MM.1S (cell line): ENCODE results near the gene ATAD5.

Experiments
- DNase-seq: peaks from one replicate; pipeline ENCODE4 v3.0.0-alpha.2; 2015
- H2AFZ ChIP-seq: fragments of 300-600 bp; sonication (generic); 2 replicates; pipeline ENCODE4 v1.6.0; 2016; ENCODE audit warnings: antibody characterized with exemption, low read length
- H3F3A ChIP-seq: fragments of 300-600 bp; sonication (generic); 2 replicates; pipeline ENCODE4 v1.6.1; 2016; ENCODE audit warnings: mild to moderate bottlenecking, antibody characterized with exemption, low read length, moderate library complexity, mixed read lengths; ENCODE audit not compliant: insufficient read depth
- H3K27ac ChIP-seq: fragments of 300-600 bp; sonication (generic); 2 replicates; pipeline ENCODE4 v1.5.1; 2016; ENCODE audit warnings: mild to moderate bottlenecking, low read length
- H3K27me3 ChIP-seq: fragments of 300-600 bp; sonication (generic); replicated peaks from 2 replicates; pipeline ENCODE4 v1.6.0; 2016; ENCODE audit warnings: low read length; ENCODE audit not compliant: insufficient read depth
- H3K36me3 ChIP-seq: fragments of 300-600 bp; sonication (generic); replicated peaks from 2 replicates; pipeline ENCODE4 v1.6.1; 2016; ENCODE audit warnings: mild to moderate bottlenecking, low read length, mixed read lengths; ENCODE audit not compliant: insufficient read depth
- H3K4me1 ChIP-seq: fragments of 300-600 bp; sonication (generic); 2 replicates; pipeline ENCODE4 v1.6.1; 2016; ENCODE audit warnings: low read length, mixed read lengths
- H3K4me2 ChIP-seq: fragments of 300-600 bp; sonication (generic); 2 replicates; pipeline ENCODE4 v1.6.0; 2016; ENCODE audit warnings: low read depth, low read length
- H3K4me3 ChIP-seq: fragments of 300-600 bp; sonication (generic); 2 replicates; pipeline ENCODE4 v1.5.1; 2016; ENCODE audit warnings: low read length, mixed read lengths
- H3K79me2 ChIP-seq: fragments of 300-600 bp; sonication (generic); 2 replicates; pipeline ENCODE4 v1.6.1; 2016; ENCODE audit warnings: mixed run types, low read length, mixed read lengths
- H3K9ac ChIP-seq: fragments of 300-600 bp; sonication (generic); 2 replicates; pipeline ENCODE4 v1.6.1; 2016; ENCODE audit warnings: low read length, mixed read lengths
- H3K9me2 ChIP-seq: fragments of 300-600 bp; sonication (generic); replicated peaks from 2 replicates; pipeline ENCODE4 v1.6.1; 2016; ENCODE audit warnings: mild to moderate bottlenecking, low read length, mixed read lengths; ENCODE audit not compliant: insufficient read depth
- H3K9me3 ChIP-seq: fragments of 300-600 bp; sonication (generic); replicated peaks from 2 replicates; pipeline ENCODE4 v1.6.1; 2016; ENCODE audit warnings: mild to moderate bottlenecking, low read length, mixed read lengths; ENCODE audit not compliant: insufficient read depth
- H4K20me1 ChIP-seq: fragments of 300-600 bp; sonication (generic); 2 replicates; pipeline ENCODE4 v1.6.1; 2016; ENCODE audit warnings: mild to moderate bottlenecking, low read length, moderate library complexity, mixed read lengths; ENCODE audit not compliant: insufficient read depth
- EZH2 ChIP-seq: fragments of 300-600 bp; sonication (generic); optimal IDR thresholded peaks from 2 replicates; pipeline ENCODE3; 2017; ENCODE audit warnings: low read depth, mild to moderate bottlenecking, antibody characterized with exemption, low read length, mixed read lengths
- EZH2phosphoT487 ChIP-seq: fragments of 300-600 bp; sonication (generic); IDR thresholded peaks from 2 replicates; pipeline ENCODE4 v1.6.1; 2018; ENCODE audit warnings: antibody characterized with exemption, low read length
- TF ChIP-seq, protein P1 (sequence below): fragments of 300-600 bp; sonication (generic); IDR thresholded peaks from 2 replicates; pipeline ENCODE4 v1.5.1; 2016; ENCODE audit warnings: antibody characterized with exemption, low read length, mixed read lengths

ATAD5 gene

DNA sequence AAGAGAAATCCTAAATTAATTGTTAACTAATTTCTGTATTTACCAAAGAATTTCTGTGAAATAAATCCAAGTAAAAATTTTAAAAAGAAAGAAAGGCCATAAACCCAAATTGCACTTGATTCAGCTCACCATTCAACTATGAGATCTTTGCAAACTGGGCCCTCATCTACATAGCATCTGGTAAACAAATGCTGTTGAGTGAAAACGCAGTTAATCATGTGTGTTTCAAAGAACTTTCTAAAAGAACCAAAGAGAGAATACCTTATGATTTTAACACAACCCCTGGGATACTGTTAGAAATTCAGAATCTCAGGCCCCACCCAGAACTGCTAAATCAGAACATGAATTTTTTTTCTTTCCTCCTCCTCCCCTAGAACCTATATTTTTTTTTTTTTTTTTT, 23.9 kb upstream of the ATAD5 start:
- peaks cover 81% of the 10 kb centered on the region for H3K79me2 ChIP-seq
- no peaks in the 10 kb centered on the region for H4K20me1 ChIP-seq
- no peaks in the 10 kb centered on the region for H3K9me2 ChIP-seq
- no peak for DNase-seq
- no peaks in the 10 kb centered on the region for H3K9me3 ChIP-seq
- H3K27ac ChIP-seq = no peak overlapping the region
- peaks cover 22% of the 10 kb centered on the region for H3F3A ChIP-seq
- H3K4me1 ChIP-seq = peaks cover 19% of the 10 kb centered on the region
- no peak overlapping the region for H3K9ac ChIP-seq
- H3K36me3 ChIP-seq = no peaks in the 10 kb centered on the region
- TF ChIP-seq EZH2phosphoT487 (no peak), EZH2 (no peak)
- TF ChIP-seq, protein P1, sequence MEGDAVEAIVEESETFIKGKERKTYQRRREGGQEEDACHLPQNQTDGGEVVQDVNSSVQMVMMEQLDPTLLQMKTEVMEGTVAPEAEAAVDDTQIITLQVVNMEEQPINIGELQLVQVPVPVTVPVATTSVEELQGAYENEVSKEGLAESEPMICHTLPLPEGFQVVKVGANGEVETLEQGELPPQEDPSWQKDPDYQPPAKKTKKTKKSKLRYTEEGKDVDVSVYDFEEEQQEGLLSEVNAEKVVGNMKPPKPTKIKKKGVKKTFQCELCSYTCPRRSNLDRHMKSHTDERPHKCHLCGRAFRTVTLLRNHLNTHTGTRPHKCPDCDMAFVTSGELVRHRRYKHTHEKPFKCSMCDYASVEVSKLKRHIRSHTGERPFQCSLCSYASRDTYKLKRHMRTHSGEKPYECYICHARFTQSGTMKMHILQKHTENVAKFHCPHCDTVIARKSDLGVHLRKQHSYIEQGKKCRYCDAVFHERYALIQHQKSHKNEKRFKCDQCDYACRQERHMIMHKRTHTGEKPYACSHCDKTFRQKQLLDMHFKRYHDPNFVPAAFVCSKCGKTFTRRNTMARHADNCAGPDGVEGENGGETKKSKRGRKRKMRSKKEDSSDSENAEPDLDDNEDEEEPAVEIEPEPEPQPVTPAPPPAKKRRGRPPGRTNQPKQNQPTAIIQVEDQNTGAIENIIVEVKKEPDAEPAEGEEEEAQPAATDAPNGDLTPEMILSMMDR = no peak
- no peak overlapping the region for H2AFZ ChIP-seq
- H3K27me3 ChIP-seq = no peaks in the 10 kb centered on the region
- no peak overlapping the region for H3K4me3 ChIP-seq
- no peak overlapping the region for H3K4me2 ChIP-seq

DNA sequence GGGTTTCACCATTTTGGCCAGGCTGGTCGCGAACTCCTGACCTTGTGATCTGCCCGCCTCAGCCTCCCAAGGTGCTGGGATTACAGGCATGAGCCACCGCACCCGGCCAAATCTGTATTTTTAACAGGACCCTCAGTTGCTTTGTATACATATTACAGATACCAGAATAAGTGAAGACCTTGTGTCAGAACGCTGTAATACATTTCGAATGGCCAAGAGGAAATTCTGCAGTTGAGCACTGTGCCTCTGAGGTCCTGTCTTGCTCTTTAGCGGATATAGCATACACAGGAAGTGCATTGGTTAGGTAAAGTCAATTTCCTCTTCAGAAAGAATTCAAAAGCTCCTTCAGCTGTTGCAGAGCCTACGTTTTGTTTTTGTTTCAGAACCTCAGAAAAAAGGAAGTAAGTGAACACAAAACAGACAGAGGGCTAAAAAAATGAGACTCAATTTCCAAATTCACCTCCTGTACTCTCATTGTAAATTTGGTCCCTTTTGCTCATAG, 22.9 kb upstream of the ATAD5 start:
- Histone ChIP-seq H3K27ac (peak overlapping the region; percentile 85), H3K4me1 (peaks cover 22% of the 10 kb centered on the region), H3K79me2 (peaks cover 87% of the 10 kb centered on the region), H3K9me3 (no peaks in the 10 kb centered on the region), H3K4me3 (peak overlapping the region; percentile 38), H3K4me2 (peak overlapping the region; percentile 79), H3K27me3 (no peaks in the 10 kb centered on the region), H3K9me2 (no peaks in the 10 kb centered on the region), H4K20me1 (0 out of 2 replicates have a peak, but pooled peaks cover 2% of the 10 kb centered on the region), H3F3A (peaks cover 22% of the 10 kb centered on the region), H3K36me3 (no peaks in the 10 kb centered on the region), H3K9ac (peak overlapping the region; percentile 30; the same call in 1 of the 2 replicates), H2AFZ (no peak overlapping the region)
- no peak for TF ChIP-seq EZH2
- TF ChIP-seq, protein P1 = no peak
- no peak for TF ChIP-seq EZH2phosphoT487
- DNase-seq = peak; percentile 87

DNA sequence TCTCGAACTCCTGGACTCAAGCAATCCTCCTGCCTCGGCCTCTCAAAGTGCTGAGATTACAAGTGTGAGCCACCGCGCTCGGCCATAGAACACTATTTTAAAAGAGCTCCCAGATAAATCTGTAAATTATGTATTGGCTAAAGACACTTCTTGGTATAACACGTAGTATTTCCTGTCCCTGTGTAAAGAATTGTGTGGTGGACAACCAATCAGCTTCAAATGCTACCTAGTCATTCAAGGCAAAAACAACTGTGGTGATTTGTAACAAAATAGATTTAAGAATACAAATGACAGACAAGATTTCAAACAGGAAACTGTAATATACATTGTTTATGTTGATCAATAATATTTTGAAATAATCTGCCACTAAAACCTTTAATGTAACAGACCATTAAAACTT, 21.9 kb upstream of the ATAD5 start:
- no peaks in the 10 kb centered on the region for H3K9me3 ChIP-seq
- H2AFZ ChIP-seq = no peak overlapping the region
- H3K4me2 ChIP-seq = peak overlapping the region; percentile 79; the same call in 1 of the 2 replicates
- H3F3A ChIP-seq = peaks cover 22% of the 10 kb centered on the region
- peak overlapping the region; percentile 38 for H3K4me3 ChIP-seq
- H3K79me2 ChIP-seq = peaks cover 88% of the 10 kb centered on the region
- no peak for DNase-seq
- 0 out of 2 replicates have a peak, but pooled peaks cover 2% of the 10 kb centered on the region for H4K20me1 ChIP-seq
- TF ChIP-seq EZH2phosphoT487 = no peak
- no peak for TF ChIP-seq EZH2
- TF ChIP-seq, protein P1 = no peak
- no peaks in the 10 kb centered on the region for H3K27me3 ChIP-seq
- no peak overlapping the region for H3K9ac ChIP-seq
- no peaks in the 10 kb centered on the region for H3K36me3 ChIP-seq
- no peaks in the 10 kb centered on the region for H3K9me2 ChIP-seq
- peaks cover 22% of the 10 kb centered on the region for H3K4me1 ChIP-seq
- H3K27ac ChIP-seq = peak overlapping the region; percentile 85; the same call in 1 of the 2 replicates
